ENCODE data around the gene PHIP. TPM values are rescaled to one million over a fixed set of nuclear protein-coding genes. Genes with fewer than 3 reads are reported as not detected.
"Not testable (repeated sequence)": the region's sequence is repeated elsewhere in the genome, so short reads cannot be mapped to it uniquely, and the experiment has no call there.

The PHIP gene
- total RNA-seq, 1 donor from 2014 or later = 29.6 TPM

- Histone ChIP-seq H3K4me2 (ENCODE audit: low read length) (no peak overlapping the region), H2AFZ (ENCODE audit: low read depth, low read length) (no peak overlapping the region), H3K4me1 (ENCODE audit: insufficient read depth, low read length) (no peaks in the 10 kb centered on the region), H3K9me3 (ENCODE audit: insufficient read depth, low read depth, low read length) (no peaks in the 10 kb centered on the region), H3K4me3 (ENCODE audit: insufficient read depth, low read depth, low read length) (no peak overlapping the region), H3K36me3 (ENCODE audit: insufficient read depth, low read length) (no peaks in the 10 kb centered on the region), H3K79me2 (ENCODE audit: insufficient read depth, low read length) (no peaks in the 10 kb centered on the region), H3K9ac (ENCODE audit: low read length) (no peak overlapping the region), H3K27me3 (ENCODE audit: insufficient read depth, low read length) (no peaks in the 10 kb centered on the region), H3K27ac (ENCODE audit: low read depth, low read length) (no peak overlapping the region), H4K20me1 (ENCODE audit: insufficient read depth, low read length) (no peaks in the 10 kb centered on the region)
- H3K9me3 Mint-ChIP-seq (ENCODE audit: unreplicated experiment) = peaks cover 5% of the 10 kb centered on the region
- peaks cover 3% of the 10 kb centered on the region for H3K36me3 Mint-ChIP-seq (ENCODE audit: low read depth, unreplicated experiment)
- no peak for DNase-seq (ENCODE audit: low read depth)
- H3K27me3 Mint-ChIP-seq (ENCODE audit: low read depth, unreplicated experiment) = peaks cover 12% of the 10 kb centered on the region
- H3K4me3 Mint-ChIP-seq (ENCODE audit: unreplicated experiment) = no peak overlapping the region
- no peak for FAIRE-seq
- no peak for TF ChIP-seq CTCF (IDR thresholded peaks at IDR 0.05; ENCODE audit: insufficient read depth, low read depth, low read length)
- TF ChIP-seq EZH2 (IDR thresholded peaks at IDR 0.05; ENCODE audit: insufficient read depth, low read length) = no peak
- H3K4me1 Mint-ChIP-seq (ENCODE audit: low read depth, unreplicated experiment) = peaks cover 3% of the 10 kb centered on the region
- no peak overlapping the region for H3K27ac Mint-ChIP-seq (ENCODE audit: unreplicated experiment)
Measured at GRCh38 chr6:78908621-78909020, 169.4 kb downstream of the PHIP start.

- Histone ChIP-seq H3K9me3 (ENCODE audit: insufficient read depth, low read depth, low read length) (no peaks in the 10 kb centered on the region), H4K20me1 (ENCODE audit: insufficient read depth, low read length) (no peaks in the 10 kb centered on the region), H3K27ac (ENCODE audit: low read depth, low read length) (no peak overlapping the region), H3K4me2 (ENCODE audit: low read length) (no peak overlapping the region), H3K36me3 (ENCODE audit: insufficient read depth, low read length) (no peaks in the 10 kb centered on the region), H3K9ac (ENCODE audit: low read length) (no peak overlapping the region), H2AFZ (ENCODE audit: low read depth, low read length) (no peak overlapping the region), H3K27me3 (ENCODE audit: insufficient read depth, low read length) (no peaks in the 10 kb centered on the region), H3K4me1 (ENCODE audit: insufficient read depth, low read length) (no peaks in the 10 kb centered on the region), H3K4me3 (ENCODE audit: insufficient read depth, low read depth, low read length) (no peak overlapping the region), H3K79me2 (ENCODE audit: insufficient read depth, low read length) (no peaks in the 10 kb centered on the region)
- FAIRE-seq = no peak
- no peaks in the 10 kb centered on the region for H3K27me3 Mint-ChIP-seq (ENCODE audit: low read depth, unreplicated experiment)
- H3K9me3 Mint-ChIP-seq (ENCODE audit: unreplicated experiment) = no peaks in the 10 kb centered on the region
- no peak overlapping the region for H3K4me3 Mint-ChIP-seq (ENCODE audit: unreplicated experiment)
- DNase-seq (ENCODE audit: low read depth) = no peak
- H3K4me1 Mint-ChIP-seq (ENCODE audit: low read depth, unreplicated experiment) = no peaks in the 10 kb centered on the region
- TF ChIP-seq CTCF (IDR thresholded peaks at IDR 0.05; ENCODE audit: insufficient read depth, low read depth, low read length) (no peak), EZH2 (IDR thresholded peaks at IDR 0.05; ENCODE audit: insufficient read depth, low read length) (no peak)
- H3K36me3 Mint-ChIP-seq (ENCODE audit: low read depth, unreplicated experiment) = no peaks in the 10 kb centered on the region
- no peak overlapping the region for H3K27ac Mint-ChIP-seq (ENCODE audit: unreplicated experiment)
Measured at GRCh38 chr6:78896227-78896626, 181.8 kb downstream of the PHIP start.

- not testable (repeated sequence) for H3K36me3 ChIP-seq (ENCODE audit: insufficient read depth, low read length); H3K4me3 ChIP-seq (ENCODE audit: insufficient read depth, low read depth, low read length); H3K27me3 Mint-ChIP-seq (ENCODE audit: low read depth, unreplicated experiment); H3K9me3 ChIP-seq (ENCODE audit: insufficient read depth, low read depth, low read length); H3K79me2 ChIP-seq (ENCODE audit: insufficient read depth, low read length); H3K27ac Mint-ChIP-seq (ENCODE audit: unreplicated experiment); H3K9ac ChIP-seq (ENCODE audit: low read length); H3K4me3 Mint-ChIP-seq (ENCODE audit: unreplicated experiment); H4K20me1 ChIP-seq (ENCODE audit: insufficient read depth, low read length); H3K27ac ChIP-seq (ENCODE audit: low read depth, low read length); H3K4me1 Mint-ChIP-seq (ENCODE audit: low read depth, unreplicated experiment); H3K4me2 ChIP-seq (ENCODE audit: low read length); H3K36me3 Mint-ChIP-seq (ENCODE audit: low read depth, unreplicated experiment); FAIRE-seq; H3K4me1 ChIP-seq (ENCODE audit: insufficient read depth, low read length); H3K9me3 Mint-ChIP-seq (ENCODE audit: unreplicated experiment); H3K27me3 ChIP-seq (ENCODE audit: insufficient read depth, low read length); H2AFZ ChIP-seq (ENCODE audit: low read depth, low read length); DNase-seq (ENCODE audit: low read depth)
Measured at GRCh38 chr6:78889901-78890300, 188.2 kb downstream of the PHIP start.

Other genes with a start within 250 kb of the PHIP start
- 3.4 and 3.7 TPM in 2 replicates for gene IRAK1BP1, start 210.7 kb downstream of the PHIP start, total RNA-seq
- 58.5 and 71.5 TPM in 2 replicates for gene HMGN3, start 156.4 kb upstream of the PHIP start, total RNA-seq

Data from astrocyte (in vitro differentiated cells and primary cell).